GM12878 (cell line): Measurements from ENCODE around the gene ZNF45. TPM values are rescaled to one million over a fixed set of nuclear protein-coding genes. Genes with fewer than 3 reads are reported as not detected.

Source experiments
- ATAC-seq: fragments of 200-7000 bp; cut with Tn5 transposase; 3 replicates; pipeline ENCODE4 v1.9.1; 2020; ENCODE audit warnings: mild to moderate bottlenecking, moderate library complexity
- BruUV-seq: library from RNA; stranded (reverse); fragments of 400-500 nt; replicated peaks from 2 replicates; lab custom pipeline; 2021; lab: Mats Ljungman, UMichigan
- CTCF ChIA-PET: fragments of 300-600 bp; sonication (Branson Sonifier 250); formaldehyde crosslinking; extraction: SDS; loops from one replicate; lab custom pipeline; 2021; ENCODE audit warnings: inconsistent platforms; lab: Yijun Ruan, JAX
- POLR2A ChIA-PET: fragments of 350-600 bp; formaldehyde crosslinking; extraction: SDS; loops from one replicate; lab custom pipeline; 2021; ENCODE audit warnings: inconsistent platforms; lab: Charles Lee
- RAD21 ChIA-PET: fragments of 300-600 bp; sonication (Branson Sonifier 250); formaldehyde crosslinking; loops from one replicate; lab custom pipeline; 2023; ENCODE audit warnings: antibody characterized with exemption; ENCODE audit not compliant: unreplicated experiment; lab: Charles Lee
- SMC1A ChIA-PET: fragments of 300-600 bp; sonication (Branson Sonifier 250); formaldehyde crosslinking; loops from one replicate; lab custom pipeline; 2023; ENCODE audit not compliant: unreplicated experiment, uncharacterized antibody; lab: Charles Lee
- DNase-seq: peaks from one replicate; pipeline ENCODE4 v3.0.0-alpha.2; 2011; ENCODE audit warnings: low read depth, low spot score
- FAIRE-seq: peaks from 3 replicates; lab custom pipeline; 2011; peaks lifted over from hg19 to GRCh38; lab: Jason Lieb, UNC
- H2AFZ ChIP-seq: 2 replicates; pipeline ENCODE4 v1.6.0; 2011; ENCODE audit warnings: low read depth, low read length, control low read depth; ENCODE audit not compliant: control insufficient read depth
- H3K27ac ChIP-seq: 2 replicates; pipeline ENCODE4 v1.5.1; 2011; ENCODE audit warnings: control low read depth; ENCODE audit not compliant: control insufficient read depth, insufficient read depth
- H3K27me3 ChIP-seq, 2 experiments: replicated peaks in 1 of 2; 2 replicates each; pipeline versions ENCODE4 v1.6.0 to v1.6.1; 2011; ENCODE audit warnings: low read length in 1 of 2; ENCODE audit not compliant: control insufficient read depth in 2 of 2, insufficient read depth in 2 of 2
- H3K36me3 ChIP-seq, 2 experiments: 2 replicates each; pipeline ENCODE4 v1.5.1; 2011; ENCODE audit warnings: low read length in 1 of 2; ENCODE audit not compliant: control insufficient read depth in 2 of 2, insufficient read depth in 2 of 2
- H3K4me1 ChIP-seq: 2 replicates; pipeline ENCODE4 v1.6.1; 2011; ENCODE audit warnings: mild to moderate bottlenecking, low read length, moderate library complexity, mixed read lengths; ENCODE audit not compliant: control insufficient read depth, insufficient read depth
- H3K4me2 ChIP-seq: 2 replicates; pipeline ENCODE4 v1.6.0; 2011; ENCODE audit warnings: control low read depth; ENCODE audit not compliant: control insufficient read depth, insufficient read depth
- H3K4me3 ChIP-seq: fragments of 200-600 bp; sonication (generic); 2 replicates; pipeline ENCODE4 v1.5.1; 2016
- H3K79me2 ChIP-seq: 2 replicates; pipeline ENCODE4 v1.6.0; 2011; ENCODE audit warnings: low read length; ENCODE audit not compliant: control insufficient read depth, insufficient read depth
- H3K9ac ChIP-seq: 2 replicates; pipeline ENCODE4 v1.8.0; 2011; ENCODE audit warnings: low read length, control low read depth, mixed read lengths; ENCODE audit not compliant: control insufficient read depth, insufficient read depth
- H3K9me3 ChIP-seq: replicated peaks from 3 replicates; pipeline ENCODE4 v1.5.1; 2011; ENCODE audit warnings: mild to moderate bottlenecking, low read length; ENCODE audit not compliant: control insufficient read depth, insufficient read depth
- H4K20me1 ChIP-seq: 2 replicates; pipeline ENCODE4 v1.6.0; 2011; ENCODE audit not compliant: control insufficient read depth, insufficient read depth
- ATF7 ChIP-seq: fragments of 450-650 bp; IDR thresholded peaks from 2 replicates; pipeline ENCODE4 v1.6.1; 2016; ENCODE audit warnings: low read depth, mild to moderate bottlenecking
- HDAC6 ChIP-seq: fragments of 200-600 bp; sonication (generic); IDR thresholded peaks from one replicate; pipeline ENCODE4 v1.8.0; 2017; ENCODE audit warnings: antibody characterized with exemption; ENCODE audit not compliant: unreplicated experiment
- IKZF2 ChIP-seq, 2 experiments: fragments of 450-650 bp; IDR thresholded peaks; 2 replicates each; pipeline ENCODE4 v1.6.1; 2017; ENCODE audit warnings: mild to moderate bottlenecking in 2 of 2, moderate library complexity in 2 of 2
- RB1 ChIP-seq: fragments of 450-650 bp; formaldehyde crosslinking; IDR thresholded peaks from 2 replicates; pipeline ENCODE4 v1.6.1; 2017; ENCODE audit warnings: mild to moderate bottlenecking, borderline replicate concordance
- REST ChIP-seq: IDR thresholded peaks from 2 replicates; pipeline ENCODE4 v1.6.1; 2012; ENCODE audit warnings: mild to moderate bottlenecking, low read depth, low read length
- SRF ChIP-seq, 2 experiments: IDR thresholded peaks; 2 replicates each; pipeline ENCODE4 v1.6.1; 2011; ENCODE audit warnings: low read depth in 2 of 2, low read length in 2 of 2, mild to moderate bottlenecking in 1 of 2, moderate library complexity in 1 of 2
- TCF12 ChIP-seq: IDR thresholded peaks from 2 replicates; pipeline ENCODE4 v1.6.1; 2011; ENCODE audit warnings: low read depth, mild to moderate bottlenecking, low read length
- ZBTB11 ChIP-seq: fragments of 450-650 bp; formaldehyde crosslinking; IDR thresholded peaks from 2 replicates; pipeline ENCODE4 v1.5.0; 2022; ENCODE audit warnings: mild to moderate bottlenecking, missing genetic modification characterization
- WGBS: methylation state at CpG from one replicate; pipeline ENCODE4 v1.1.6; 2016; ENCODE audit warnings: low lambda C conversion rate; ENCODE audit not compliant: insufficient replicate concordance, insufficient coverage; ENCODE audit errors: missing lambda C conversion rate; 5-methylcytosine and 5-hydroxymethylcytosine counted together
- in situ Hi-C: fragments of 300-500 bp; cut with MboI; formaldehyde crosslinking; loops from 9 replicates; pipeline ENCODE4 v1.14.3; 2018; ENCODE audit warnings: mixed read lengths
- intact Hi-C: fragments of 100-400 bp; cut with micrococcal nuclease; formaldehyde crosslinking; loops from one replicate; pipeline ENCODE4 v1.14.2; 2022; ENCODE audit not compliant: unreplicated experiment
- polyA plus RNA-seq, 11 experiments: library from polyadenylated mRNA; depleted of rRNA in 4 of 11; unstranded in 6 of 11; stranded (reverse) in 5 of 11; fragments of >200 nt; fragmentation: Nextera tagmentation in 4 of 11; fragmentation: Illumina TruSeq in 1 of 11; extraction: Ambion mirVana in 4 of 11; extraction: Trizol in 1 of 11; gene quantifications; 1 replicate in 1 of 11; 2 replicates in 10 of 11; pipeline versions ENCODE4 v1.2.1 to v1.2.3, GENCODE V29; 2011 to 2016; ENCODE audit warnings: inconsistent platforms in 2 of 11, missing spikeins in 2 of 11, low read depth in 1 of 11
- total RNA-seq, 4 experiments: library from RNA; depleted of rRNA in 3 of 4; stranded (reverse); fragments of >200 nt in 3 of 4; fragmentation: Illumina TruSeq in 1 of 4; extraction: Trizol in 1 of 4; gene quantifications; 2 replicates each; pipeline versions ENCODE4 v1.2.1 to v1.2.3, GENCODE V29; 2013 to 2021

Gene ZNF45
- total and polyA plus RNA-seq, 10 of the 15 experiments (the other 5 are each of a cell fraction or from before 2014, with no cell fraction given) = 4.2 to 23.1 (median 15.9) TPM

GRCh38 chr19:43956827-43957226 lies 21.7 kb upstream of the ZNF45 start (continued):
- TF ChIP-seq ZBTB11 (CRISPR knock-in tag) = no peak

GRCh38 chr19:43950834-43951645 lies 16.0 kb upstream of the ZNF45 start, which contains the start of gene ZNF221:
TSS of gene ZNF221 (plus strand) at chr19:43951228. CDS start at chr19:43962727, 11,499 bp downstream.
- intact Hi-C loops (loop anchor here (1.0 kb wide), 2 partner anchors 15 to 33 kb away; partner anchors contain the start of gene ZNF155), in situ Hi-C loops (no loop called here)
- ChIA-PET CTCF (interaction anchor here (0.5 to 1.3 kb wide), 5 partner anchors 16 to 283 kb away, joined by 3 to 14 read pairs (median 3); partner anchors contain the start of gene ZNF45), POLR2A (interaction anchor here (1.0 to 2.4 kb wide), 4 partner anchors 15 to 52 kb away, joined by 3 to 16 read pairs (median 4); partner anchors contain the start of gene ZNF45), SMC1A (interaction anchor here (0.6 to 1.5 kb wide), 7 partner anchors 16 to 257 kb away, joined by 3 to 12 read pairs (median 3); partner anchors contain the start of gene ZNF45), RAD21 (interaction anchor here (1.0 to 1.7 kb wide), 8 partner anchors 16 to 283 kb away, joined by 3 to 11 read pairs (median 4); partner anchors contain the start of genes ZNF155, ZNF283 and ZNF45)
- 1% methylated on average over 40 of the region's 40 CpGs for WGBS
- Histone ChIP-seq H3K9me3 (no peaks in the 10 kb centered on the region; the same call in 1 of the 3 replicates), H4K20me1 (no peaks in the 10 kb centered on the region), H3K4me3 (peak within 1 kb of the TSS; percentile 85), H3K79me2 (no peaks in the 10 kb centered on the region), H3K4me2 (peak within 1 kb of the TSS; percentile 84), H3K27ac (peak within 1 kb of the TSS; percentile 49; the same call in 1 of the 2 replicates), H3K27me3 (no peaks in the 10 kb centered on the region), H3K36me3 (no peaks in the 10 kb centered on the region), H3K9ac (peak within 1 kb of the TSS; percentile 61), H2AFZ (peak within 1 kb of the TSS; percentile 98), H3K4me1 (no peaks in the 10 kb centered on the region)
- FAIRE-seq = peak; percentile 98
- peak; percentile 99 for ATAC-seq
- TSS peak; percentile 94 for BruUV-seq
- DNase-seq = peak; percentile 79
- TF ChIP-seq ZBTB11 (CRISPR knock-in tag) (0 out of 2 replicates have a peak, but pooled peaks have one; percentile 25), SRF (IDR thresholded peaks at IDR 0.05; ENCODE audit: low read depth in 2 of 2, low read length in 2 of 2) (0 out of 4 replicates have a peak, but pooled peaks of 1 of the 2 experiments have one; percentile 13), REST (no peak), ATF7 (peak; percentile 23; the same call in 1 of the 2 replicates), RB1 (peak; percentile 71; the same call in 1 of the 2 replicates), TCF12 (no peak), IKZF2 (IDR thresholded peaks at IDR 0.05) (peak; percentile 89 to 93), HDAC6 (no peak)
